Gastroesophageal sphincter (tissue), 4 donors: ENCODE results near the gene PCDH15. TPM values are rescaled to one million over a fixed set of nuclear protein-coding genes. Genes with fewer than 3 reads are reported as not detected.
"Not testable (repeated sequence)": the region's sequence is repeated elsewhere in the genome, so short reads cannot be mapped to it uniquely, and the experiment has no call there.

Experiments
- ATAC-seq: fragments of 150-250 bp; one replicate; pipeline ENCODE4 v1.9.1; 2016; ENCODE audit warnings: mild to moderate bottlenecking, moderate library complexity
- H3K27ac ChIP-seq, 4 donors: fragments of 200-600 bp; sonication (generic) in 3 of 4; 1 replicate in 3 of 4; 2 replicates in 1 of 4; pipeline ENCODE4 v1.5.1; 2016 to 2019
- H3K27me3 ChIP-seq: fragments of 200-600 bp; sonication (generic); one replicate; pipeline ENCODE4 v1.5.1; 2019
- H3K36me3 ChIP-seq, 2 donors: fragments of 200-600 bp; sonication (generic); one replicate each; pipeline ENCODE4 v1.5.1; 2019; ENCODE audit warnings: control low read depth in 1 of 2
- H3K4me1 ChIP-seq, 3 donors: fragments of 200-600 bp; sonication (generic); 1 replicate in 2 of 3; 2 replicates in 1 of 3; pipeline ENCODE4 v1.5.1; 2016 to 2019; ENCODE audit warnings: control low read depth in 2 of 3
- H3K4me3 ChIP-seq, 2 donors: fragments of 200-600 bp; sonication (generic); one replicate each; pipeline ENCODE4 v1.5.1; 2019; ENCODE audit warnings: mild to moderate bottlenecking in 1 of 2, moderate library complexity in 1 of 2
- H3K9me3 ChIP-seq, 3 donors: fragments of 200-600 bp; sonication (generic); one replicate each; pipeline ENCODE4 v1.5.1; 2017 to 2019; ENCODE audit warnings: control low read depth in 2 of 3
- CTCF ChIP-seq, 4 experiments: fragments of 200-600 bp in 2 of 4; fragments of 450-650 bp in 2 of 4; sonication (generic) in 1 of 4; IDR thresholded peaks; one replicate each; pipeline ENCODE4 v1.5.1; 2017 to 2019; ENCODE audit warnings: antibody characterized with exemption in 4 of 4, mild to moderate bottlenecking in 2 of 4, moderate library complexity in 2 of 4
- EP300 ChIP-seq: sonication (generic); formaldehyde crosslinking; IDR thresholded peaks from one replicate; pipeline ENCODE4 v1.6.1; 2017; ENCODE audit warnings: antibody characterized with exemption, mild to moderate bottlenecking
- POLR2A ChIP-seq, 2 donors: fragments of 450-650 bp; IDR thresholded peaks; one replicate each; pipeline ENCODE4 v1.6.1; 2017; ENCODE audit warnings: antibody characterized with exemption in 2 of 2, mild to moderate bottlenecking in 2 of 2, moderate library complexity in 1 of 2
- POLR2AphosphoS5 ChIP-seq: sonication (generic); formaldehyde crosslinking; IDR thresholded peaks from one replicate; pipeline ENCODE4 v1.6.1; 2017; ENCODE audit warnings: antibody characterized with exemption
- WGBS, 2 donors: methylation state at CpG; one replicate each; pipeline ENCODE4 v1.1.5; 2018; ENCODE audit warnings: low coverage in 1 of 2; 5-methylcytosine and 5-hydroxymethylcytosine counted together
- total RNA-seq, 4 donors: library from RNA; depleted of rRNA; stranded (reverse); fragments of >200 nt; gene quantifications; one replicate each; pipeline ENCODE4 v1.1.0, GENCODE V29; 2016

PCDH15 gene
- total RNA-seq, 4 donors from 2014 or later: 0.10 to 0.50 (median 0.27) TPM; not detected in 1

- Histone ChIP-seq H3K36me3 (no peaks in the 10 kb centered on the region), H3K27ac (no peak overlapping the region), H3K4me1 (no peaks in the 10 kb centered on the region), H3K4me3 (no peak overlapping the region), H3K27me3 (no peaks in the 10 kb centered on the region), H3K9me3 (no peaks in the 10 kb centered on the region)
- ATAC-seq: no peak
- TF ChIP-seq EP300: no peak
- TF ChIP-seq CTCF (IDR thresholded peaks at IDR 0.05): no peak
- TF ChIP-seq POLR2AphosphoS5: no peak
- TF ChIP-seq POLR2A (IDR thresholded peaks at IDR 0.05): no peak
- 56 to 71% methylated on average over 6 of the region's 6 CpGs for WGBS, 2 donors
Measured at GRCh38 chr10:54396031-54396430, 405.0 kb downstream of the PCDH15 start.

- not testable (repeated sequence) for H3K27me3 ChIP-seq, H3K4me3 ChIP-seq, H3K36me3 ChIP-seq, H3K27ac ChIP-seq, ATAC-seq, H3K9me3 ChIP-seq, H3K4me1 ChIP-seq
- WGBS, 2 donors: 84 to 100% methylated on average over 1 to 6 of the region's 6 CpGs
Measured at GRCh38 chr10:54394598-54394997, 406.4 kb downstream of the PCDH15 start.

- H3K36me3 ChIP-seq: no peaks in the 10 kb centered on the region
- no peak overlapping the region for H3K27ac ChIP-seq
- no peak for TF ChIP-seq EP300
- no peak for TF ChIP-seq POLR2A (IDR thresholded peaks at IDR 0.05)
- TF ChIP-seq CTCF (IDR thresholded peaks at IDR 0.05): no peak
- no peak for TF ChIP-seq POLR2AphosphoS5
- no peak for ATAC-seq
- no peaks in the 10 kb centered on the region for H3K9me3 ChIP-seq
- no peaks in the 10 kb centered on the region for H3K4me1 ChIP-seq
- no peaks in the 10 kb centered on the region for H3K27me3 ChIP-seq
- no peak overlapping the region for H3K4me3 ChIP-seq
- WGBS, 2 donors: 56 to 74% methylated on average over 1 of the region's 1 CpG
Measured at GRCh38 chr10:54372179-54372578, 428.9 kb downstream of the PCDH15 start.

GRCh38 chr10:54368984-54369383, 432.0 kb downstream of the PCDH15 start:
- 79 to 81% methylated on average over 3 of the region's 3 CpGs for WGBS, 2 donors
- Histone ChIP-seq H3K27ac (no peak overlapping the region), H3K36me3 (no peaks in the 10 kb centered on the region), H3K27me3 (no peaks in the 10 kb centered on the region), H3K4me3 (no peak overlapping the region), H3K9me3 (no peaks in the 10 kb centered on the region), H3K4me1 (no peaks in the 10 kb centered on the region)
- ATAC-seq: no peak
- TF ChIP-seq CTCF (IDR thresholded peaks at IDR 0.05): no peak
- no peak for TF ChIP-seq POLR2A (IDR thresholded peaks at IDR 0.05)

- H3K36me3 ChIP-seq: no peaks in the 10 kb centered on the region
- no peak overlapping the region for H3K27ac ChIP-seq
- H3K9me3 ChIP-seq: peaks cover 0 to 7% (median 0%) of the 10 kb centered on the region in 3 donors
- no peaks in the 10 kb centered on the region for H3K4me1 ChIP-seq
- TF ChIP-seq POLR2A (IDR thresholded peaks at IDR 0.05) (no peak), CTCF (IDR thresholded peaks at IDR 0.05) (no peak), EP300 (no peak), POLR2AphosphoS5 (no peak)
- no peaks in the 10 kb centered on the region for H3K27me3 ChIP-seq
- 40 to 65% methylated on average over 1 of the region's 1 CpG for WGBS, 2 donors
- no peak overlapping the region for H3K4me3 ChIP-seq
- no peak for ATAC-seq
Measured at GRCh38 chr10:54363390-54363789, 437.6 kb downstream of the PCDH15 start.

GRCh38 chr10:54342058-54342457, 459.0 kb downstream of the PCDH15 start:
- no peaks in the 10 kb centered on the region for H3K9me3 ChIP-seq
- no peaks in the 10 kb centered on the region for H3K36me3 ChIP-seq
- H3K27ac ChIP-seq: no peak overlapping the region
- TF ChIP-seq POLR2AphosphoS5: no peak
- no peak for TF ChIP-seq CTCF (IDR thresholded peaks at IDR 0.05)
- no peak for TF ChIP-seq EP300
- TF ChIP-seq POLR2A (IDR thresholded peaks at IDR 0.05): no peak
- no peak for ATAC-seq
- no peak overlapping the region for H3K4me3 ChIP-seq
- no peaks in the 10 kb centered on the region for H3K4me1 ChIP-seq
- WGBS, 2 donors: 30 to 100% methylated on average over 1 to 2 of the region's 2 CpGs
- no peaks in the 10 kb centered on the region for H3K27me3 ChIP-seq
